ENCODE results near the gene RAD51C. TPM values are rescaled to one million over a fixed set of nuclear protein-coding genes. Genes with fewer than 3 reads are reported as not detected.

Gene RAD51C
- 15.2 to 19.5 TPM (median 17.7 TPM) in 3 replicates for total RNA-seq (2021)
- Bru-seq, nascent RNA, result percentile 47 among the genes with signal in this experiment
- long read RNA-seq, experiment 1, transcript RAD51C-201 (9 exons, 2,591 nt), result major isoform, 16 of 29 reads
- long read RNA-seq, experiment 1, partial matches to known transcripts, result 1 of 29 reads
- long read RNA-seq, experiment 1, other reads (novel, unspliced or antisense), result 9 of 29 reads
- long read RNA-seq, experiment 2, partial matches to known transcripts, result 2 of 21 reads
- long read RNA-seq, experiment 2, other reads (novel, unspliced or antisense), result 16 of 21 reads
- long read RNA-seq, experiment 3, transcript RAD51C-201 (9 exons, 2,591 nt), result major isoform, 47 of 81 reads
- long read RNA-seq, experiment 3, partial matches to known transcripts, result 5 of 81 reads
- long read RNA-seq, experiment 3, other reads (novel, unspliced or antisense), result 27 of 81 reads

GRCh38 chr17:58692239-58693055, at the start of gene RAD51C:
RAD51C (plus strand) TSS chr17:58692602; CDS start chr17:58692644, 42 bp downstream.
- H3K36me3 Mint-ChIP-seq, result peaks cover 4% of the 10 kb centered on the region; the same call in 1 of the 2 replicates
- ATAC-seq (peak; percentile 96), DNase-seq (ENCODE audit: low spot score) (peak; percentile 72)
- H3K4me1 Mint-ChIP-seq, result peaks cover 17% of the 10 kb centered on the region
- no peaks in the 10 kb centered on the region; the same call in 1 of the 2 replicates for H3K9me3 Mint-ChIP-seq
- H3K4me3 Mint-ChIP-seq, result peak within 1 kb of the TSS; percentile 68
- peaks cover 18% of the 10 kb centered on the region for H3K27me3 Mint-ChIP-seq (ENCODE audit: low read depth)
- 0 out of 2 replicates have a peak within 1 kb of the TSS, but pooled peaks have one; percentile 36 for H3K27ac Mint-ChIP-seq
- ChIA-PET POLR2A (interaction anchor here (0.6 to 1.4 kb wide), 4 partner anchors 33 to 1680 kb away, joined by 3 to 7 read pairs (median 4); no protein-coding TSS in a partner anchor), CTCF (interaction anchor here (0.7 to 1.2 kb wide), 4 partner anchors 19 to 312 kb away, joined by 3 to 4 read pairs (median 3); no protein-coding TSS in a partner anchor)
- TF ChIP-seq RELA (CRISPR knock-in tag; IDR thresholded peaks at IDR 0.05; ENCODE audit: borderline replicate concordance) (0 out of 2 replicates have a peak, but pooled peaks have one; percentile 28), CREM (CRISPR knock-in tag; IDR thresholded peaks at IDR 0.05) (peak; percentile 83; the same call in 1 of the 2 replicates), ZNF138 (CRISPR knock-in tag; conservative IDR thresholded peaks at IDR 0.05) (no peak), CREB1 (CRISPR knock-in tag; IDR thresholded peaks at IDR 0.05) (no peak), IRF2 (CRISPR knock-in tag; IDR thresholded peaks at IDR 0.05; ENCODE audit: borderline replicate concordance, low read depth) (no peak), SP1 (CRISPR knock-in tag; conservative IDR thresholded peaks at IDR 0.05) (peak; percentile 59), ZBTB21 (CRISPR knock-in tag; IDR thresholded peaks at IDR 0.05; ENCODE audit: borderline replicate concordance) (no peak; the same call in 1 of the 2 replicates), ZNF396 (CRISPR knock-in tag; IDR thresholded peaks at IDR 0.05; ENCODE audit: borderline replicate concordance) (no peak), TP53 (CRISPR knock-in tag; IDR thresholded peaks at IDR 0.05) (0 out of 2 replicates have a peak, but pooled peaks have one; percentile 35), PRRX2 (CRISPR knock-in tag; IDR thresholded peaks at IDR 0.05) (no peak), USF1 (CRISPR knock-in tag; IDR thresholded peaks at IDR 0.05) (peak; percentile 17; the same call in 1 of the 2 replicates), GRHL2 (CRISPR knock-in tag; IDR thresholded peaks at IDR 0.05; ENCODE audit: insufficient replicate concordance, severe bottlenecking) (no peak), ATF2 (CRISPR knock-in tag; IDR thresholded peaks at IDR 0.05; ENCODE audit: borderline replicate concordance, low read depth) (0 out of 2 replicates have a peak, but pooled peaks have one; percentile 17), KAT7 (CRISPR knock-in tag; IDR thresholded peaks at IDR 0.05; ENCODE audit: borderline replicate concordance) (no peak), USF2 (CRISPR knock-in tag; IDR thresholded peaks at IDR 0.05) (no peak), RORB (CRISPR knock-in tag; IDR thresholded peaks at IDR 0.05) (no peak)
- TF ChIP-seq, protein P1, sequence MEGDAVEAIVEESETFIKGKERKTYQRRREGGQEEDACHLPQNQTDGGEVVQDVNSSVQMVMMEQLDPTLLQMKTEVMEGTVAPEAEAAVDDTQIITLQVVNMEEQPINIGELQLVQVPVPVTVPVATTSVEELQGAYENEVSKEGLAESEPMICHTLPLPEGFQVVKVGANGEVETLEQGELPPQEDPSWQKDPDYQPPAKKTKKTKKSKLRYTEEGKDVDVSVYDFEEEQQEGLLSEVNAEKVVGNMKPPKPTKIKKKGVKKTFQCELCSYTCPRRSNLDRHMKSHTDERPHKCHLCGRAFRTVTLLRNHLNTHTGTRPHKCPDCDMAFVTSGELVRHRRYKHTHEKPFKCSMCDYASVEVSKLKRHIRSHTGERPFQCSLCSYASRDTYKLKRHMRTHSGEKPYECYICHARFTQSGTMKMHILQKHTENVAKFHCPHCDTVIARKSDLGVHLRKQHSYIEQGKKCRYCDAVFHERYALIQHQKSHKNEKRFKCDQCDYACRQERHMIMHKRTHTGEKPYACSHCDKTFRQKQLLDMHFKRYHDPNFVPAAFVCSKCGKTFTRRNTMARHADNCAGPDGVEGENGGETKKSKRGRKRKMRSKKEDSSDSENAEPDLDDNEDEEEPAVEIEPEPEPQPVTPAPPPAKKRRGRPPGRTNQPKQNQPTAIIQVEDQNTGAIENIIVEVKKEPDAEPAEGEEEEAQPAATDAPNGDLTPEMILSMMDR (IDR thresholded peaks at IDR 0.05), result no peak
- TF ChIP-seq, protein P2, sequence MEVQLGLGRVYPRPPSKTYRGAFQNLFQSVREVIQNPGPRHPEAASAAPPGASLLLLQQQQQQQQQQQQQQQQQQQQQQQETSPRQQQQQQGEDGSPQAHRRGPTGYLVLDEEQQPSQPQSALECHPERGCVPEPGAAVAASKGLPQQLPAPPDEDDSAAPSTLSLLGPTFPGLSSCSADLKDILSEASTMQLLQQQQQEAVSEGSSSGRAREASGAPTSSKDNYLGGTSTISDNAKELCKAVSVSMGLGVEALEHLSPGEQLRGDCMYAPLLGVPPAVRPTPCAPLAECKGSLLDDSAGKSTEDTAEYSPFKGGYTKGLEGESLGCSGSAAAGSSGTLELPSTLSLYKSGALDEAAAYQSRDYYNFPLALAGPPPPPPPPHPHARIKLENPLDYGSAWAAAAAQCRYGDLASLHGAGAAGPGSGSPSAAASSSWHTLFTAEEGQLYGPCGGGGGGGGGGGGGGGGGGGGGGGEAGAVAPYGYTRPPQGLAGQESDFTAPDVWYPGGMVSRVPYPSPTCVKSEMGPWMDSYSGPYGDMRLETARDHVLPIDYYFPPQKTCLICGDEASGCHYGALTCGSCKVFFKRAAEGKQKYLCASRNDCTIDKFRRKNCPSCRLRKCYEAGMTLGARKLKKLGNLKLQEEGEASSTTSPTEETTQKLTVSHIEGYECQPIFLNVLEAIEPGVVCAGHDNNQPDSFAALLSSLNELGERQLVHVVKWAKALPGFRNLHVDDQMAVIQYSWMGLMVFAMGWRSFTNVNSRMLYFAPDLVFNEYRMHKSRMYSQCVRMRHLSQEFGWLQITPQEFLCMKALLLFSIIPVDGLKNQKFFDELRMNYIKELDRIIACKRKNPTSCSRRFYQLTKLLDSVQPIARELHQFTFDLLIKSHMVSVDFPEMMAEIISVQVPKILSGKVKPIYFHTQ (CRISPR knock-in tag; IDR thresholded peaks at IDR 0.05), result no peak
- TF ChIP-seq, protein P3, sequence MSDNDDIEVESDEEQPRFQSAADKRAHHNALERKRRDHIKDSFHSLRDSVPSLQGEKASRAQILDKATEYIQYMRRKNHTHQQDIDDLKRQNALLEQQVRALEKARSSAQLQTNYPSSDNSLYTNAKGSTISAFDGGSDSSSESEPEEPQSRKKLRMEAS (CRISPR knock-in tag; IDR thresholded peaks at IDR 0.05), result peak; percentile 94
- TF ChIP-seq, protein P4, sequence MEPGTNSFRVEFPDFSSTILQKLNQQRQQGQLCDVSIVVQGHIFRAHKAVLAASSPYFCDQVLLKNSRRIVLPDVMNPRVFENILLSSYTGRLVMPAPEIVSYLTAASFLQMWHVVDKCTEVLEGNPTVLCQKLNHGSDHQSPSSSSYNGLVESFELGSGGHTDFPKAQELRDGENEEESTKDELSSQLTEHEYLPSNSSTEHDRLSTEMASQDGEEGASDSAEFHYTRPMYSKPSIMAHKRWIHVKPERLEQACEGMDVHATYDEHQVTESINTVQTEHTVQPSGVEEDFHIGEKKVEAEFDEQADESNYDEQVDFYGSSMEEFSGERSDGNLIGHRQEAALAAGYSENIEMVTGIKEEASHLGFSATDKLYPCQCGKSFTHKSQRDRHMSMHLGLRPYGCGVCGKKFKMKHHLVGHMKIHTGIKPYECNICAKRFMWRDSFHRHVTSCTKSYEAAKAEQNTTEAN (CRISPR knock-in tag; IDR thresholded peaks at IDR 0.05), result peak; percentile 79; the same call in 1 of the 2 replicates
- TF ChIP-seq, protein P5, sequence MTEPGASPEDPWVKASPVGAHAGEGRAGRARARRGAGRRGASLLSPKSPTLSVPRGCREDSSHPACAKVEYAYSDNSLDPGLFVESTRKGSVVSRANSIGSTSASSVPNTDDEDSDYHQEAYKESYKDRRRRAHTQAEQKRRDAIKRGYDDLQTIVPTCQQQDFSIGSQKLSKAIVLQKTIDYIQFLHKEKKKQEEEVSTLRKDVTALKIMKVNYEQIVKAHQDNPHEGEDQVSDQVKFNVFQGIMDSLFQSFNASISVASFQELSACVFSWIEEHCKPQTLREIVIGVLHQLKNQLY (CRISPR knock-in tag; IDR thresholded peaks at IDR 0.05), result no peak
- TF ChIP-seq, protein P6, sequence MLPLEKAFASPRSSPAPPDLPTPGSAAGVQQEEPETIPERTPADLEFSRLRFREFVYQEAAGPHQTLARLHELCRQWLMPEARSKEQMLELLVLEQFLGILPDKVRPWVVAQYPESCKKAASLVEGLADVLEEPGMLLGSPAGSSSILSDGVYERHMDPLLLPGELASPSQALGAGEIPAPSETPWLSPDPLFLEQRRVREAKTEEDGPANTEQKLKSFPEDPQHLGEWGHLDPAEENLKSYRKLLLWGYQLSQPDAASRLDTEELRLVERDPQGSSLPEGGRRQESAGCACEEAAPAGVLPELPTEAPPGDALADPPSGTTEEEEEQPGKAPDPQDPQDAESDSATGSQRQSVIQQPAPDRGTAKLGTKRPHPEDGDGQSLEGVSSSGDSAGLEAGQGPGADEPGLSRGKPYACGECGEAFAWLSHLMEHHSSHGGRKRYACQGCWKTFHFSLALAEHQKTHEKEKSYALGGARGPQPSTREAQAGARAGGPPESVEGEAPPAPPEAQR (CRISPR knock-in tag; IDR thresholded peaks at IDR 0.05), result no peak
